ENCODE measurements around the gene TMEM238. TPM values are rescaled to one million over a fixed set of nuclear protein-coding genes. Genes with fewer than 3 reads are reported as not detected.

The TMEM238 gene, protein sequence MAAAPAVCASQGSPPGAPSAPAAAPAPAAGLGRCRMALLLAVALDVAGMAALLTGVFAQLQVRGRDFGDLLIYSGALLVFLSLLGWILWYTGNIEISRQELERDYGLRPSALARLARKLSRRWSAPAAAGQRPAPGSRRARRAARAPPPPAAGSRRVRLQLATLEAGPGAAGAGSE
- total RNA-seq: 0.35 TPM in 1 of 2 replicates, not detected in the other
- 0.18 TPM in 1 of 2 replicates, not detected in the other for polyA plus RNA-seq
- polyA plus RNA-seq (2011; cell fraction: cytosol; rRNA removed): not detected in 2 replicates
- polyA plus RNA-seq (2011; cell fraction: nucleus; rRNA removed): not detected in 2 replicates
- polyA plus RNA-seq (2012): not detected in 2 replicates
- polyA minus RNA-seq: not detected in 2 replicates
- 22.5 TPM for polyA minus RNA-seq (2011; cell fraction: cytosol; rRNA and poly(A)+ RNA removed)
- polyA minus RNA-seq (2011; cell fraction: nucleus; rRNA and poly(A)+ RNA removed): not detected in 2 replicates
- Bru-seq, nascent RNA: percentile 22 among the genes with signal in this experiment
- percentile 26 among the genes with signal in this experiment for BruChase-seq, experiment 1, labeled RNA remaining after a 6-hour chase
- percentile 12 among the genes with signal in this experiment for BruChase-seq, experiment 2, labeled RNA remaining after a 2-hour chase
- long read RNA-seq: 0 reads

DNA sequence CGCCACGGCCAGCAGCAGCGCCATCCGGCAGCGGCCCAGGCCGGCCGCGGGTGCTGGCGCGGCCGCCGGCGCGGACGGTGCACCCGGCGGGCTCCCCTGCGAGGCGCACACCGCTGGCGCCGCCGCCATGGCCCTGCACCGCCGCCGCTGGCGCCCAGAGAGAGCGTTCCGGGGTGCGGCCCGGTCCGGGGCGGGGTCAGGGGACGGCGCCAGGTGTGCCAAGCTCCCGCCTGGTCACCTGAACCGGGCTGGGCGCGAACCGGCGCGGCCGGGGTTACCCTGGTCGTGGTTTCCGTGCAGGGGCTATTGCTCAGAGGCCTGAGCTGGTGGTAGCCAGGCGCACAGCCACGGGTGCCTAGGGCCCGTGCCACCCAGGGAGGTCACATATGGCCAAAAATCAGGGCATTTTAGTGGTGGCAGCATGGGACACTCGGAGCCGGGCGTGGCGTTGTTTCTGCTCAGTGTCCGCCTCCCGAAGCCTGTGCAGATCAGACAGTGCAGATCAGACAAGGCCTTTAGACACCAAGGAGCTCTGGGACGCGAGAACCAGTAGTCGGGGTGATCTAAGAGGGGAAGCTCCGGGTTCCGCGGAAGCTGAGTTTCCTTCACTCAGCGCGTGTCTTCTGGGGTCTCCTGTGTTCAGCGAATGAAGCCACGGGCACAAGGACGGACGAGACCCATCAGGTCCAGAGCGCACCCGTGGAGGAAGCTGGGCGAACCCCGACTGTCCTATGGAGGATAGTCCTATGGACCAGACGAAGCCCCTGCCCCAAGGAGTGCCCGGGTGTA is at the start of gene TMEM238:
Gene TMEM238 (minus strand): TSS at position 162 of the 789 bp plus-strand sequence. CDS start 33 bp downstream, at position 129.
- dilution Hi-C loops (cut with MboI; ENCODE audit: extremely low pct_ligation_motif_present, low sequenced_read_pairs): no loop called here
- H3K4me2 ChIP-seq (ENCODE audit: insufficient read depth, low read length): peak within 1 kb of the TSS; percentile 86
- no peak for DNase-seq (ENCODE audit: low read depth, low spot score)
- H3K9me3 ChIP-seq (replicated peaks; ENCODE audit: control insufficient read depth, insufficient read depth, low read length): no peaks in the 10 kb centered on the region
- ChIA-PET CTCF (interaction anchor here (0.6 to 2.9 kb wide), 25 partner anchors 9 to 296 kb away, joined by 3 to 51 read pairs (median 5); partner anchors contain the start of genes HSPBP1, KMT5C and PPP6R1), POLR2A (interaction anchor here (2.4 kb wide), 2 partner anchors 23 to 45 kb away, joined by 9 to 11 read pairs; partner anchors contain the start of genes KMT5C and UBE2S)
- intact Hi-C loops (cut with micrococcal nuclease): loop anchor here (2.0 to 10.0 kb wide), 3 partner anchors 76 to 240 kb away; partner anchors contain the start of genes ISOC2, TNNT1, ZNF524 and ZNF865
- no peaks in the 10 kb centered on the region for H3K9me1 ChIP-seq (replicated peaks; ENCODE audit: control insufficient read depth, extremely low read depth, insufficient read depth, low read length)
- H4K20me1 ChIP-seq (replicated peaks; ENCODE audit: control insufficient read depth, extremely low read depth, insufficient read depth, low read length): peaks cover 4% of the 10 kb centered on the region
- no TSS peak for BruUV-seq (replicated peaks)
- peaks cover 11 to 20% of the 10 kb centered on the region in 2 experiments for H3K36me3 ChIP-seq (ENCODE audit: control insufficient read depth in 2 of 2, extremely low read depth in 1 of 2, insufficient read depth in 2 of 2, low read length in 2 of 2)
- no peak for FAIRE-seq
- H3K79me2 ChIP-seq (ENCODE audit: control insufficient read depth, insufficient read depth, low read length): peaks cover 36% of the 10 kb centered on the region
- peak within 1 kb of the TSS; percentile 75 for H3K27ac ChIP-seq (ENCODE audit: insufficient read depth, low read depth, low read length)
- H3K4me1 ChIP-seq (ENCODE audit: control insufficient read depth, extremely low read depth, insufficient read depth, low read length): peaks cover 31% of the 10 kb centered on the region
- H3K9ac ChIP-seq (replicated peaks; ENCODE audit: extremely low read depth, insufficient read depth, low read length): peak within 1 kb of the TSS; percentile 67
- TF ChIP-seq EZH2 (IDR thresholded peaks at IDR 0.05; ENCODE audit: borderline replicate concordance, low read depth, low read length, severe bottlenecking): no peak
- no peak for TF ChIP-seq JUN (IDR thresholded peaks at IDR 0.05; ENCODE audit: borderline replicate concordance, insufficient read depth, insufficient read length, low read depth)
- TF ChIP-seq POLR2A (IDR thresholded peaks at IDR 0.05; ENCODE audit: low read depth, low read length): no peak
- TF ChIP-seq, protein P1, sequence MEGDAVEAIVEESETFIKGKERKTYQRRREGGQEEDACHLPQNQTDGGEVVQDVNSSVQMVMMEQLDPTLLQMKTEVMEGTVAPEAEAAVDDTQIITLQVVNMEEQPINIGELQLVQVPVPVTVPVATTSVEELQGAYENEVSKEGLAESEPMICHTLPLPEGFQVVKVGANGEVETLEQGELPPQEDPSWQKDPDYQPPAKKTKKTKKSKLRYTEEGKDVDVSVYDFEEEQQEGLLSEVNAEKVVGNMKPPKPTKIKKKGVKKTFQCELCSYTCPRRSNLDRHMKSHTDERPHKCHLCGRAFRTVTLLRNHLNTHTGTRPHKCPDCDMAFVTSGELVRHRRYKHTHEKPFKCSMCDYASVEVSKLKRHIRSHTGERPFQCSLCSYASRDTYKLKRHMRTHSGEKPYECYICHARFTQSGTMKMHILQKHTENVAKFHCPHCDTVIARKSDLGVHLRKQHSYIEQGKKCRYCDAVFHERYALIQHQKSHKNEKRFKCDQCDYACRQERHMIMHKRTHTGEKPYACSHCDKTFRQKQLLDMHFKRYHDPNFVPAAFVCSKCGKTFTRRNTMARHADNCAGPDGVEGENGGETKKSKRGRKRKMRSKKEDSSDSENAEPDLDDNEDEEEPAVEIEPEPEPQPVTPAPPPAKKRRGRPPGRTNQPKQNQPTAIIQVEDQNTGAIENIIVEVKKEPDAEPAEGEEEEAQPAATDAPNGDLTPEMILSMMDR (IDR thresholded peaks at IDR 0.05; ENCODE audit: extremely low read depth in 1 of 2, insufficient read depth in 1 of 2, low read depth in 1 of 2, low read length in 2 of 2): no peak
- TF ChIP-seq, protein P2, sequence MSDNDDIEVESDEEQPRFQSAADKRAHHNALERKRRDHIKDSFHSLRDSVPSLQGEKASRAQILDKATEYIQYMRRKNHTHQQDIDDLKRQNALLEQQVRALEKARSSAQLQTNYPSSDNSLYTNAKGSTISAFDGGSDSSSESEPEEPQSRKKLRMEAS (IDR thresholded peaks at IDR 0.05; ENCODE audit: insufficient read depth, insufficient read length): no peak
- TF ChIP-seq MYC (IDR thresholded peaks at IDR 0.05; ENCODE audit: low read depth, low read length): no peak
- no peak for TF ChIP-seq POLR2AphosphoS5 (IDR thresholded peaks at IDR 0.05; ENCODE audit: insufficient read depth, low read depth, low read length)
- TF ChIP-seq FOS (IDR thresholded peaks at IDR 0.05; ENCODE audit: borderline replicate concordance, insufficient read depth, low read length): no peak
- no peak for TF ChIP-seq GATA2 (IDR thresholded peaks at IDR 0.05; ENCODE audit: insufficient read depth, insufficient read length, low read depth, low read length)
- H3K27me3 ChIP-seq (ENCODE audit: control insufficient read depth in 2 of 2, insufficient read depth in 2 of 2, low read length in 2 of 2): no peaks in the 10 kb centered on the region
- peak within 1 kb of the TSS in 2 of 3 experiments; percentile 39 to 58 for H3K4me3 ChIP-seq (replicated peaks in 1 of 3; ENCODE audit: insufficient read depth in 1 of 3, low read depth in 1 of 3, low read length in 3 of 3)
- H2AFZ ChIP-seq (ENCODE audit: low read depth, low read length): peak within 1 kb of the TSS; percentile 73
